ENCODE measurements around the gene FAM110A. TPM values are rescaled to one million over a fixed set of nuclear protein-coding genes. Genes with fewer than 3 reads are reported as not detected.

The FAM110A gene
- polyA plus RNA-seq, 3 donors: 6.2 to 9.5 (median 7.5) TPM

- no peak for DNase-seq (ENCODE audit: low read depth in 3 of 3, low spot score in 2 of 3)
These were observed 37.2 kb downstream of the FAM110A start for GRCh38 chr20:870758-871157.

DNA sequence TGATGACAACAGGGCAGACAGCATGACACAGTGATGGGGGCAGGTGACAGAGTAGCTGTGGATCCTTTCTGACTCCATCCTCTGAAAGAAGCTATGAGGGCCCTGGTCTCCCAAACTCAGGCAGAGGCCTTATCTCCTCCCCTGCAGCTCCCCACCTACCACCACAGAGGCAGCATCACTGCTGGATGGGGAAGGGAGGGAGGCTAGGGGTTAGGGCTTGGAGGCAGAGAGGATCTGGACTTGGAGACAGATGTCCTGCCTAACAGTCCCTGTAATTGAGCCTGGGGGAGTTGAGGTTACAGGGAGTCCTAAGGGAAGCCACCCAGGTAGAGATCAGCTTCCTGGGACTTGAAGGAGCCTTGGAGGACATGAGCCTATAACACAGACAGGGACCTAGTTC, 37.9 kb downstream of the FAM110A start:
- DNase-seq (ENCODE audit: low read depth in 3 of 3, low spot score in 2 of 3): no peak

- DNase-seq (ENCODE audit: low read depth in 3 of 3, low spot score in 2 of 3): no peak
These were observed 38.4 kb downstream of the FAM110A start for GRCh38 chr20:871948-872347.

GRCh38 chr20:872855-873520, 39.5 kb downstream of the FAM110A start:
- no peak for DNase-seq (ENCODE audit: low read depth in 3 of 3, low spot score in 2 of 3)

DNA sequence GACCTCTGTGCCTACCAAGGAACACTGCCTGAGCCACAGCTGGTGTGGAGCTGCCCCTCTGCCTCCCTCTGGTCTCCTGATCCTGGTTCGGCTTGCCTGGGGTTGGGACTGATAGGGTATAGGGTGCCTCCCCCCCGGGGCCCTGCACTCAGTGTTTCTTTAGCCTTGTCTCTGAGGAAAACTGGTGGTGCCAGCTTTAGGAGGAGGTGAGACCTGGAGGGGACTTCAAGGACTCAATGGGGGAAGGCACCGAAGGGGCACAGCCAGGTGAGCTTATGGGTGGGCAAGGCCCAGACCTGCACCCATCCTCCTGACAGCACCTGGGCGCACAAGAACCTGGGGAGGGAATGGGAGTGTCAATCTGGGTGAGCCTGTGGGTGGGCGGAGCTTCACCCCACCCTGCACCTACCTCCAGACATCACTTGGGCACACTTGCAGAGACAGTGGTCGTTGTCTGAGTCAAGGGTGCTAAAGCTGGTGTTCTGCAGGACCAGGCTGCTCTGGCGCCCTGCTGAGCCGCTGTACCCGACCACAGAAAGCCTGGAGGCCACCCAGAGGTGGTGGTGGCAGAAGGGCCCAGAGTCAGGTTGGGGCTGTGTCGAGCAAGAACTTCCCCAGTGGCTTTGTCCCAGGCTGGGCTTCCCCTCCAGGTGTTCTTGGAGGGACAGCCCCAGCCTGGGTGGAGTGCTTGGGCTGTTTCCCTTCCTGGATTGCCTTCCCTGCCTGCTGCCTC, 40.5 kb downstream of the FAM110A start:
- DNase-seq (ENCODE audit: low read depth in 3 of 3, low spot score in 2 of 3): no peak

DNA sequence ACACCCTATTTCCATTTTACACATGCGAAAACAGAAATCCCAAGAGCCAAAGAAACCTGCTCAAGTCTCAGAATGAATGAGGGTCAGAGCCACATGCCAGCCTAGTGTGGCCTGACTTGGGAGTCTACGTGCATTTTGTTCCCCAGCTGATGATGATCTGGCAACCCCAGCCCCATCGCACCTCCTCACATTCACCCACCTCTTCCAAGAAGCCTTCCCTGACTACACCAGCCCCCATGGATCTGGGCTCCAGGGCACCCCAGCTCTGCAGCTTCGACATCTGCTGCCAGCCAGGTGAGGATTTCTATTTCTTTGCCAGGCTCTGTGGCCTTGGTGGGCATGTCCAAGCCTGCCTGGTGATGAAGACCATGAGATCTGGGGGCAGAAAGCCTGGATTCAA, 41.6 kb downstream of the FAM110A start:
- no peak for DNase-seq (ENCODE audit: low read depth in 3 of 3, low spot score in 2 of 3)

- no peak for DNase-seq (ENCODE audit: low read depth in 3 of 3, low spot score in 2 of 3)
These were observed 44.3 kb downstream of the FAM110A start for GRCh38 chr20:877814-878213.

DNA sequence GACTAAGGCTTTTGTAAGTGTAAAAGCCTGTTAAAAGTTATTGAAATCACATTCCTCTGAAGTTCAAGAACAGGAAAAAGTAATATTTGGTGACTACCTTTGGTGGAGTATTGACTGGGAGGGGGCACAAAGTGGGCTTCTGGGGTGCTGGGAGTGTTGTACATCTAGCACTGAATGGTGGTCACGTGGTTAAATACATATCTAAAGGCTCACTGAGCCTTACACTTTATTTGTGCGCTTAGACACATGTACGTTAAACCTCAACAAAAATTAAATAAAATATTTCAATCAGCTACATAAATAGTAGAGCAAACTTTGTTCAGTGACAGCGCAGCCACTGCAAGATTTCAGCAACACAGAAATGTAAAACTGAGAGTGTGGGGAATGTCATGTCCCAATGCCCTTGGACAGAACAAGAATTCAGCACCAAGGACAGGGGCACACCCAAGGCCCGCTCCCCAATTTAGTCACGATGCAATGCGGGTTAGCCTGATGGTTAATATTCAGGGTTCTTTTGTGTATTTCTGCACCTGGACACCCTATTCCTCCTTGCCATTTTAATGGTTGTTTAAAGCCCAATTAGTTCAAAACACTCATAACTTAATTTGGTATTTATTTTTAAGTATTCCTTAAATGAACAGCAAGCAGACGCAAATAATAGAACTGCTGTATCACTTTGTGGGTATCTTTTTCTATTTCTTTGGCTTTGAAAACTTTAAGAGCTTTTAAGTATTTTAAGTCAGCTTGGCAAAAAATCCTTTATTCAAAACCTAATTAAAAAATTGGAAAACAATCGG, 45.2 kb downstream of the FAM110A start:
- DNase-seq (ENCODE audit: low read depth in 3 of 3, low spot score in 2 of 3): peak; percentile 18 to 47 (median 27)

GRCh38 chr20:879626-880025, 46.1 kb downstream of the FAM110A start:
- no peak for DNase-seq (ENCODE audit: low read depth in 3 of 3, low spot score in 2 of 3)

- DNase-seq (ENCODE audit: low read depth in 3 of 3, low spot score in 2 of 3): no peak
These were observed 47.7 kb downstream of the FAM110A start for GRCh38 chr20:881051-881782.

DNA sequence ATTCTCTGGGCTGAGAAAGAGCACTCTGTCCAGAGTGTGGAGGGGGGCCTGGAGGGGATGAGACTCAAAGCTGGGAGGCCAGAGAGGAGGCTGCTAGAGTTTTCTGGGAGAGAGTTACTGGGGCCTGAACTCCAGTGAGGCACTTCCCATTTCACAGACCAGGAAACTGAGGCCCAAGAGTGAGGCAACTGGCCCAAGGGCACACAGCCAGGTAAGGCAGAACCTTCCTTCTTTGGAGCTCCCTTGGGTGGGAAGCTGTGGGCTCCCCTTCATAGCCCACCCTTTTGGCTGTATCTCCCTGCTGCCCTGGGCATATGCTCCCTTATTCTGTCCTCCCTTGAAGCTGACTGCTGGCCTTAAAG, 48.2 kb downstream of the FAM110A start:
- DNase-seq (ENCODE audit: low read depth in 3 of 3, low spot score in 2 of 3): no peak

GRCh38 chr20:884983-885952, 51.8 kb downstream of the FAM110A start:
- DNase-seq (ENCODE audit: low read depth in 3 of 3, low spot score in 2 of 3): peak; percentile 5 to 39 (median 27)

DNA sequence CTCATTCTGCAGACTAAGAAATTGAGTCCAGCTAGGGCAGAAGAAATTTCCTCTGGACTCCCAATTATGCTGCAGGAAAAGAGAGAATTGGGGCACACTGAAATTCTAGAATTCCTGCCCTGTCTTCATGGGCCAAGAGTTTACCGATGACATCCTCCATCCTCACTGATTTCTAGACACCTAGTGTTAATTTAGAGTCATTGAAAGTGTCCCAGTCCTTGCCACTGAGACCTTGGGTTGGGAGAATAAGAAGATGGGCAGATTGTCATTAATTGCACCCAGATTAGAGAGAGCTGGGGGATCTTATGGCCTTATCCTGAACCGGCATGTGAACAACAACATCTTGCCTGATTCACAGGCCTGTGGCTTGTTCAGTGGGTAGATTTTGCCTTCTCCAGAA, 53.6 kb downstream of the FAM110A start:
- no peak for DNase-seq (ENCODE audit: low read depth in 3 of 3, low spot score in 2 of 3)

DNA sequence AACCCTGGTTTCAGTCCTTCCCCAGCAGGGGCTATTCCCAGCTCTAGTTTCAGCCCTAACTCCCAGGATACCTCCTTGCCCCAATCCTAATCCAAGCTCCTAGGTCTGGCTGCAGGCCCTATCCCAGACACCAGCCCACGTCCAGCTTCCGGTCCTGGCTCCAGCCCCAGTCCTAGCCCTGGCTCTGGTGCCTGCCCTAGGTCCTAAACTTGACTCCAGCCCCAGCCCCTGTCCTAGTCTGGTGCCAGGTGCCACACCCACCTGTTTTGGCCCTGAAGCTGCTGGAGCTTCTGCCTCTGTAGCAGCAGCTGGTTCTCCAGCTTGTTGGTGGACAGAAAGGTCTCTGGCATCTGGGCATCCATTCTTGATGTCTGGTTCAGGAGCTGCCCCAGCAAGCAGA, 54.5 kb downstream of the FAM110A start:
- DNase-seq (ENCODE audit: low read depth in 3 of 3, low spot score in 2 of 3): no peak

GRCh38 chr20:889106-889505, 55.6 kb downstream of the FAM110A start:
- DNase-seq (ENCODE audit: low read depth in 3 of 3, low spot score in 2 of 3): no peak

- DNase-seq (ENCODE audit: low read depth in 3 of 3, low spot score in 2 of 3): no peak
These were observed 56.5 kb downstream of the FAM110A start for GRCh38 chr20:889932-890463.

- no peak for DNase-seq (ENCODE audit: low read depth in 3 of 3, low spot score in 2 of 3)
These were observed 57.1 kb downstream of the FAM110A start for GRCh38 chr20:890666-891057.

- no peak for DNase-seq (ENCODE audit: low read depth in 3 of 3, low spot score in 2 of 3)
These were observed 57.7 kb downstream of the FAM110A start for GRCh38 chr20:891058-891705.

- peak in 2 of 3 donors; percentile 23 to 44 for DNase-seq (ENCODE audit: low read depth in 3 of 3, low spot score in 2 of 3)
These were observed 58.2 kb downstream of the FAM110A start for GRCh38 chr20:891706-892080.
